ENCODE measurements around the gene TRIP13. TPM values are rescaled to one million over a fixed set of nuclear protein-coding genes. Genes with fewer than 3 reads are reported as not detected.
"Not testable (repeated sequence)": the region's sequence is repeated elsewhere in the genome, so short reads cannot be mapped to it uniquely, and the experiment has no call there.

TRIP13 gene
- total RNA-seq, 6 experiments from 2014 or later: 16.5 to 40.4 (median 35.8) TPM

DNA sequence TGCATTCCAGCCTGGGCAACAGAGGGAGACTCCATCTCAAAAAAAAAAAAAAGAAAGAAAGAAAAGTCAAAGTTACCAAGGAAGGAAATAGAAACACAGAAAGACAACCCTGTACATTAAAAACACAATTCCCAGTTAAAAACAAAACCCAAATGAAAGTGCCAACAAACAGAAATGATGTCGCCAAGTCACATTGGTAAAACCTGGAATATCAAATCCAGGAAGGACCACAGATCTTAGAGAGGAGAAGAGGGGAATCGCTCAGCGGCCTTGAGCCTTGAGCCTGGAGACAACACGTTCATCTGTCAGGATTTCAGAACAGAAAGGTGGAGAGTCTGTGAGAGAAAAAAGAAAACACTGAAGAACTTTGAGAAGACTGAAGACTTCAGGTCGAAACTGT, 40.7 kb upstream of the TRIP13 start:
- Mint-ChIP-seq H3K4me3 (no peak overlapping the region), H3K27me3 (ENCODE audit: insufficient read depth) (peaks cover 2% of the 10 kb centered on the region; the same call in 1 of the 2 replicates), H3K27ac (no peak overlapping the region), H3K4me1 (ENCODE audit: low read depth) (no peaks in the 10 kb centered on the region), H3K9me3 (no peaks in the 10 kb centered on the region), H3K36me3 (ENCODE audit: low read depth) (no peaks in the 10 kb centered on the region)
- TF ChIP-seq, protein P1, sequence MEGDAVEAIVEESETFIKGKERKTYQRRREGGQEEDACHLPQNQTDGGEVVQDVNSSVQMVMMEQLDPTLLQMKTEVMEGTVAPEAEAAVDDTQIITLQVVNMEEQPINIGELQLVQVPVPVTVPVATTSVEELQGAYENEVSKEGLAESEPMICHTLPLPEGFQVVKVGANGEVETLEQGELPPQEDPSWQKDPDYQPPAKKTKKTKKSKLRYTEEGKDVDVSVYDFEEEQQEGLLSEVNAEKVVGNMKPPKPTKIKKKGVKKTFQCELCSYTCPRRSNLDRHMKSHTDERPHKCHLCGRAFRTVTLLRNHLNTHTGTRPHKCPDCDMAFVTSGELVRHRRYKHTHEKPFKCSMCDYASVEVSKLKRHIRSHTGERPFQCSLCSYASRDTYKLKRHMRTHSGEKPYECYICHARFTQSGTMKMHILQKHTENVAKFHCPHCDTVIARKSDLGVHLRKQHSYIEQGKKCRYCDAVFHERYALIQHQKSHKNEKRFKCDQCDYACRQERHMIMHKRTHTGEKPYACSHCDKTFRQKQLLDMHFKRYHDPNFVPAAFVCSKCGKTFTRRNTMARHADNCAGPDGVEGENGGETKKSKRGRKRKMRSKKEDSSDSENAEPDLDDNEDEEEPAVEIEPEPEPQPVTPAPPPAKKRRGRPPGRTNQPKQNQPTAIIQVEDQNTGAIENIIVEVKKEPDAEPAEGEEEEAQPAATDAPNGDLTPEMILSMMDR (IDR thresholded peaks at IDR 0.05): no peak
- no peak for DNase-seq

DNA sequence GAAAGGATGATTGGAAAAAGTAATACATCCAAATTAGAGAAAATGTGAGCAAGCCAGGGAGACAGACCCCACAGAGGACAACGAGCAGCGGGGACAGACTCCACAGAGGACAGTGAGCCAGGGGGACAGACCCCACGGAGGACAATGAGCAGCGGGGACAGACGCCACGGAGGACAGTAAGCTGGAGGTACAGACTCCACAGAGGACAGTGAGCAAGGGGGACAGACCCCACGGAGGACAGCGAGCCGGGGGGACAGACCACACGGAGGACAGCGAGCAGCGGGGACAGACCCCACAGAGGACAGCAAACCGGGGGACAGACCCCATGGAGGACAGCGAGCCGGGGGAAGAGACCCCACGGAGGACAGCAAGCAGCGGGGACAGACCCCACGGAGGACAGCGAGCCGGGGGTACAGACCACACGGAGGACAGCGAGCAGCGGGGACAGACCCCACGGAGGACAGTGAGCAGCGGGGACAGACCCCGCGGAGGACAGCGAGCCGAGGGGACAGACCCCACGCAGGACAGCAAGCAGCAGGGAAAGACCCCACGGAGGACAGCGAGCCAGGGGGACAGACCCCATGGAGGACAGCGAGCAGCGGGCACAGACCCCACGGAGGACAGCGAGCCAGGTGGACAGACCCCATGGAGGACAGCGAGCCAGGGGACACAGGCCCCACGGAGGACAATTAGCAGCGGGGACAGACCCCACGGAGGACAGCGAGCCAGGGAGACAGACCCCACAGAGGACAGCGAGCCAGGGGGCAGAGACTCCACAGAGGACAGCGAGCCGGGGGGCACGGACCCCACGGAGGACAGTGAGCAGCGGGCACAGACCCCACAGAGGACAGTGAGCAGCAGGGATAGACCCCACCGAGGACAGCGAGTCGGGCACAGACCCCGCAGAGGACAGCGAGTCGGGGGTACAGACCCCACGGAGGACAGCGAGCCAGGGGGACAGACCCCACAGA, 40.0 kb upstream of the TRIP13 start:
- Mint-ChIP-seq H3K4me1 (ENCODE audit: low read depth) (no peaks in the 10 kb centered on the region), H3K4me3 (no peak overlapping the region), H3K27me3 (ENCODE audit: insufficient read depth) (peaks cover 2% of the 10 kb centered on the region; the same call in 1 of the 2 replicates), H3K9me3 (no peaks in the 10 kb centered on the region), H3K27ac (no peak overlapping the region), H3K36me3 (ENCODE audit: low read depth) (no peaks in the 10 kb centered on the region)
- TF ChIP-seq, protein P1 (IDR thresholded peaks at IDR 0.05): no peak
- no peak for DNase-seq

DNA sequence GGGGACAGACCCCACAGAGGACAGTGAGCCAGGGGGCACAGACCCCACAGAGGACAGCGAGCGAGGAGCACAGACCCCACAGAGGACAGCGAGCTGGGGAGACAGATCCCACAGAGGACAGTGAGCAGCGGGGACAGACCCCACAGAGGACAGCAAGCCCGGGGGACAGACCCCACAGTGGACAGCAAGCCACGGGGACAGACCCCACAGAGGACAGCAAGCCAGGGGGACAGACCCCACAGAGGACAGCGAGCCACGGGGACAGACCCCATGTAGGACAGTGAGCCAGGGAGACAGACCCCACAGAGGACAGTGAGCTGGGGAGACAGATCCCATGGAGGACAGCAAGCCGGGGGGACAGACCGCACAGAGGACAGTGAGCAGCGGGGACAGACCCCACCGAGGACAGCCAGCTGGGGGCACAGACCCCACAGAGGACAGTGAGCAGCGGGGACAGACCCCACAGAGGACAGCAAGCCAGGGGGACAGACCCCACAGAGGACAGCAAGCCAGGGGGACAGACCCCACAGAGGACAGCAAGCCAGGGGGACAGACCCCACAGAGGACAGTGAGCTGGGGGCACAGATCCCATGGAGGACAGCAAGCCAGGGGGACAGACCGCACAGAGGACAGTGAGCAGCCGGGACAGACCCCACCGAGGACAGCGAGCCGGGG, 39.1 kb upstream of the TRIP13 start:
- not testable (repeated sequence) for H3K4me1 Mint-ChIP-seq (ENCODE audit: low read depth)

DNA sequence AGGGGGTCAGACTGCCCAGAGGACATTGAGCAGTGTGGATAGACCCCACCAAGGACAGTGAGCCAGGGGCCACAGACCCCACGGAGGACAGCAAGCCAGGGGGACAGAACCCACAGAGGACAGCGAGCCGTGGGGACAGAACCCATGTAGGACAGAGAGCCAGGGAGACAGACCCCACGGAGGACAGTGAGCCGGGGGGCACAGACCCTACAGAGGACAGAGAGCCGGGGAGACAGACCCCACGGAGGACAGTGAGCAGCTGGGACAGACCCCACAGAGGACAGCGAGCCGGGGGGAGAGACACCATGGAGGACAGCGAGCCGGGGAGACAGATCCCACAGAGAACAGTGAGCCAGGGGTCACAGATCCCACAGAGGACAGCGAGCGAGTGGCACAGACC, 38.5 kb upstream of the TRIP13 start:
- Mint-ChIP-seq H3K27ac (no peak overlapping the region), H3K4me3 (no peak overlapping the region), H3K36me3 (ENCODE audit: low read depth) (no peaks in the 10 kb centered on the region), H3K4me1 (ENCODE audit: low read depth) (no peaks in the 10 kb centered on the region), H3K9me3 (no peaks in the 10 kb centered on the region), H3K27me3 (ENCODE audit: insufficient read depth) (peaks cover 2% of the 10 kb centered on the region; the same call in 1 of the 2 replicates)
- TF ChIP-seq, protein P1 (IDR thresholded peaks at IDR 0.05): no peak
- no peak for DNase-seq

More for the DNA sequence above, 39.1 kb upstream of the TRIP13 start:
- H3K27me3 Mint-ChIP-seq (ENCODE audit: insufficient read depth); H3K36me3 Mint-ChIP-seq (ENCODE audit: low read depth); DNase-seq; H3K9me3 Mint-ChIP-seq; H3K27ac Mint-ChIP-seq; H3K4me3 Mint-ChIP-seq: not testable (repeated sequence)

DNA sequence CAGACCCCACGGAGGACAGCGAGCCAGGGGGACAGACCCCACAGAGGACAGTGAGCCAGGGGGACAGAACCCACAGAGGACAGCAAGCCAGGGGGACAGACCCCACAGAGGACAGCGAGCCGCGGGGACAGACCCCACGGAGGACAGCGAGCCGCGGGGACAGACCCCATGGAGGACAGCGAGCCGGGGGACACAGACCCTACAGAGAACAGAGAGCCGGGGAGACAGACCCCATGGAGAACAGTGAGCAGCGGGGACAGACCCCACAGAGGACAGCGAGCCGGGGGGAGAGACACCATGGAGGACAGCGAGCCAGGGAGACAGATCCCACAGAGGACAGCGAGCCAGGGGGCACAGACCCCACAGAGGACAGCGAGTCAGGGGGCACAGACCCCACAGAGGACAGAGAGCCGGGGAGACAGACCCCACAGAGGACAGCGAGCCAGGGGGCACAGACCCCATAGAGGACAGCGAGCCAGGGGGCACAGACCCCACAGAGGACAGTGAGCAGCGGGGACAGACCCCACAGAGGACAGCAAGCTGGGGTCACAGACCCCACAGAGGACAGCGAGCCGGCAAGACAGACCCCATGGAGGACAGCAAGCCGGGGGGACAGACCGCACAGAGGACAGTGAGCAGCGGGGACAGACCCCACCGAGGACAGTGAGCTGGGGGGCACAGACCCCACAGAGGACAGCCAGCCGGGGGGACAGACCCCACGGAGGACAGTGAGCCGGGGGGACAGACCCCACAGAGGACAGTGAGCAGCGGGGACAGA, 37.5 kb upstream of the TRIP13 start:
- Mint-ChIP-seq H3K36me3 (ENCODE audit: low read depth) (no peaks in the 10 kb centered on the region), H3K4me1 (ENCODE audit: low read depth) (no peaks in the 10 kb centered on the region), H3K9me3 (no peaks in the 10 kb centered on the region), H3K4me3 (no peak overlapping the region), H3K27me3 (ENCODE audit: insufficient read depth) (peaks cover 2% of the 10 kb centered on the region; the same call in 1 of the 2 replicates), H3K27ac (no peak overlapping the region)
- no peak for DNase-seq
- TF ChIP-seq, protein P1 (IDR thresholded peaks at IDR 0.05): no peak
